Measurements from ENCODE around the gene MEIOB.

MEIOB gene

DNA sequence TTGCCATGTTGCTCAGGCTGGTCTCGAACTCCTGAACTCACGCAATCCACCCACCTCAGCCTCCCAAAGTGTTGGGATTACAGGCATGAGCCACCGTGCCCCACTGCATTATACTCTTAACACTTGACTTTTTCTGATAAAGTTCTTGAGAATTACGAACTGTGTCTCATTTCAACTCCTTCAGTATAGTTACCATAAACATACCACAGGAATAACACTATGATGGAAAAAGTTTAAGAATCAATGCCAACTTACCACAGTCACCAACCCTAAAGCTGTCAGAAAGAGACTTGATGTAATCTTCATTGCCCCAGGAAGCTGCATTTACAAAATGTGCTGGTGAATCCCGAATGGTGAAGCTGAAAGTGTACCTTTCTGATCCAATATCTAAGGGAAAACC, 10.2 kb downstream of the MEIOB start:
- H3K4me3 ChIP-seq (ENCODE audit: low read depth, low read length), result no peak overlapping the region
- DNase-seq (ENCODE audit: low read depth), result no peak
- TF ChIP-seq, protein P1, sequence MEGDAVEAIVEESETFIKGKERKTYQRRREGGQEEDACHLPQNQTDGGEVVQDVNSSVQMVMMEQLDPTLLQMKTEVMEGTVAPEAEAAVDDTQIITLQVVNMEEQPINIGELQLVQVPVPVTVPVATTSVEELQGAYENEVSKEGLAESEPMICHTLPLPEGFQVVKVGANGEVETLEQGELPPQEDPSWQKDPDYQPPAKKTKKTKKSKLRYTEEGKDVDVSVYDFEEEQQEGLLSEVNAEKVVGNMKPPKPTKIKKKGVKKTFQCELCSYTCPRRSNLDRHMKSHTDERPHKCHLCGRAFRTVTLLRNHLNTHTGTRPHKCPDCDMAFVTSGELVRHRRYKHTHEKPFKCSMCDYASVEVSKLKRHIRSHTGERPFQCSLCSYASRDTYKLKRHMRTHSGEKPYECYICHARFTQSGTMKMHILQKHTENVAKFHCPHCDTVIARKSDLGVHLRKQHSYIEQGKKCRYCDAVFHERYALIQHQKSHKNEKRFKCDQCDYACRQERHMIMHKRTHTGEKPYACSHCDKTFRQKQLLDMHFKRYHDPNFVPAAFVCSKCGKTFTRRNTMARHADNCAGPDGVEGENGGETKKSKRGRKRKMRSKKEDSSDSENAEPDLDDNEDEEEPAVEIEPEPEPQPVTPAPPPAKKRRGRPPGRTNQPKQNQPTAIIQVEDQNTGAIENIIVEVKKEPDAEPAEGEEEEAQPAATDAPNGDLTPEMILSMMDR (IDR thresholded peaks at IDR 0.05; ENCODE audit: low read depth, low read length, missing control alignments), result no peak

DNA sequence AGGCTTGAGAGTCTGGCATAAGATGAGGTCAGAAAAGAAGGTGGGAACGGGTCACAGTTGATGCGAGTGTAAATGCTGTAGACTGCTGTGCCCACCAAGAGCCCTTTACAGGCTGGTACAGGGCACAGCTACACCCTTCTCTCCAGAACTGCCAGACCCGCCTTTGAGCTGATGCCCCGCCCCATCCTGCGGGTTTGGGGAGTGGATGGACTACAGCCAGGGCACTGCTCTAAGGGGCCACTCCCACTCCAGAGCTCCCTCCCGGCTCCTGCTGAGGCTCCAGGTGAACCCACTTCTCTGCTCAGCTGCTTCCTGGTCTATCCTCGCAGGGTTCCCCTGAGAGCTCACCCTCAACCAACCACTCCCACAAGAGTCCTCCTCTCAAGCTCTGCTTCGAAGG, 12.3 kb downstream of the MEIOB start:
- TF ChIP-seq, protein P1 (IDR thresholded peaks at IDR 0.05; ENCODE audit: low read depth, low read length, missing control alignments), result no peak

GRCh38 chr16:1858189-1858865, 13.6 kb downstream of the MEIOB start:
- no peak overlapping the region for H3K4me3 ChIP-seq (ENCODE audit: low read depth, low read length)
- no peak for DNase-seq (ENCODE audit: low read depth)
- TF ChIP-seq, protein P1 (IDR thresholded peaks at IDR 0.05; ENCODE audit: low read depth, low read length, missing control alignments), result no peak

More for the DNA sequence above, 12.3 kb downstream of the MEIOB start:
- no peak for DNase-seq (ENCODE audit: low read depth)
- no peak overlapping the region for H3K4me3 ChIP-seq (ENCODE audit: low read depth, low read length)

DNA sequence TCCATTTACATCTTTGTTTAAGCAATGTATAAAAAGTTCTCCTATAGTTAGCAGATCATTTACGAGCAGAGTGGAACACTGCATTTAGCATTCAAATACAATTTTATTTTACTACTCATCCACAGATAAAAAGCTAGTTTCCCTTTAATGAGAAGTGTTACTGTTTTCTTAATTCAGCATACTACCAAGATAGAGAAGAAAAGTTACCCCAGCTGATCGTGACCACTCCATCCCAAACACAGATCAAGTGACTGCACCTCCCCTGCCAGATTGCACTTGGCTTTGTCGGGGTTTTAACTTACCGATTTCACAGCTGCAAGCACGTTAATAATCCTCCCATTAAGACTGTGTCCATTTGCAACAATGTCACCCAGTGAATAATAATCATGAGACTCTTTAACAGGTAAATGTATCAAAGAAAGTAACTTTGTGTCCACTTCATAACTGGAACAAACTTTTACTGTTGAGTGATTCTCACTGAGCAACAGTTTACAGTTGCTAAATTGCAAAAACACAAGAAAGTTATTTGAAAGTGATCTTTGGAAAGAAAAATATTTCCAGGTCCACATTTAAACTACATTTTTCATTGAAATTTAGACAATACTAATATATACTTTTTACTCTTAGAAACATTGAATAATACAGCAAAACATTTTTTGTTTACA, 14.4 kb downstream of the MEIOB start:
- H3K4me3 ChIP-seq (ENCODE audit: low read depth, low read length), result no peak overlapping the region
- TF ChIP-seq, protein P1 (IDR thresholded peaks at IDR 0.05; ENCODE audit: low read depth, low read length, missing control alignments), result no peak
- DNase-seq (ENCODE audit: low read depth), result no peak

DNA sequence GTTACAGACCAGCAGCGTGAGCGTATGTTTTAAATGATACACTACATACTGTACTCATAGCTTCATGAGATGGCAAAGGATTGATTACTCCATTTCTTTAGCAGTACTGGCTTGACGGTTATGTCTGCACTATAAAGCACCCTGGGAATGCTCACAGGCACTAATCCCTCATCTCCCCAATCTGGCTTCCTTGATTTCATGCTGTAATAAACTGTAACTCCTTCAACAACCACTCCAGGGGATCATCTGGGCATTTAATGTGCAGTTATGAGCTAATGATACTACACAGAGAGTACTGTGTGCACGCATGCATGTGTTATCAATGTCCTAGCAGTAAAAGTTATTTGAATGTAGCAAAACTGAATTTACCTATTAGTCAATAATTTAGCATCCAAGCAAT, 20.2 kb downstream of the MEIOB start:
- TF ChIP-seq, protein P1 (IDR thresholded peaks at IDR 0.05; ENCODE audit: low read depth, low read length, missing control alignments), result no peak
- H3K4me3 ChIP-seq (ENCODE audit: low read depth, low read length), result no peak overlapping the region
- no peak for DNase-seq (ENCODE audit: low read depth)

DNA sequence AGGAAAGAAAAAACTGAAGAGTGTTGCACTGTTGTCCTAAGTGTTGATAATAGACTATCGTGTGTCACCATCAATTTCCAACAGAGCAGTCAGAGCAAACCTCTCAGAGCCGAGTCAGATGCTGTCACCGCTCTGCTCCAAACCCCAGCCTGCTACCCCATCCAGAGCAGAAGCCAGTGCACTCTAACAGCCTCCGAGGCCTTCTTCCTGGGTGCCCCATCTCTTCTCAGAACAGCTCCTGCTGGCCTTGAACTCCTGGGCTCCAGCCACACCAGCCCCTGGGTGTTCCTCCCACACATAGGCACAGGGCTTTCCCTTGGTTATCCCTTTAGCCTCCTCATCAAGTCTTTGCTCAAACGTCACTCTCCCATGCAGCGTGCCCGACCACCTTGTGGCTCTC, 21.0 kb downstream of the MEIOB start:
- DNase-seq (ENCODE audit: low read depth), result no peak
- TF ChIP-seq, protein P1 (IDR thresholded peaks at IDR 0.05; ENCODE audit: low read depth, low read length, missing control alignments), result no peak
- no peak overlapping the region for H3K4me3 ChIP-seq (ENCODE audit: low read depth, low read length)

DNA sequence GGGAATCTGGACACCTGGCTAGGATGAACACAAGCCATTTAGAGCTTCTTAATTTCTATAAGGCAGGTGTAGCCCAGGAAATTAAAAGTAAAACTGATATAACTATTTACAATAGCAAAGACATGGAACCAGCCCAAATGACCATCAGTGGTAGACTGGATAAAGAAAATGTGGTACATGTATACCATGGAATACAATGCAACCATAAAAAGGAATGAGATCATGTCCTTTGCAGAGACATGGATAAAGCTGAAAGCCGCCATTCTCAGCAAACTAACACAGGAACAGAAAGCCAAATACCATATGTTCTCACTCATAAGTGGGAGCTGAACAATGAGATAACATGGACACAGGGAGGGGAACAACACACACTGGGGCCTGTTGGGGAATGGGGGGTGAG, 25.5 kb downstream of the MEIOB start:
- no peak overlapping the region for H3K4me3 ChIP-seq (ENCODE audit: low read depth, low read length)
- TF ChIP-seq, protein P1 (IDR thresholded peaks at IDR 0.05; ENCODE audit: low read depth, low read length, missing control alignments), result no peak
- no peak for DNase-seq (ENCODE audit: low read depth)
